ENCODE measurements around the gene ZMYND11.

DNA sequence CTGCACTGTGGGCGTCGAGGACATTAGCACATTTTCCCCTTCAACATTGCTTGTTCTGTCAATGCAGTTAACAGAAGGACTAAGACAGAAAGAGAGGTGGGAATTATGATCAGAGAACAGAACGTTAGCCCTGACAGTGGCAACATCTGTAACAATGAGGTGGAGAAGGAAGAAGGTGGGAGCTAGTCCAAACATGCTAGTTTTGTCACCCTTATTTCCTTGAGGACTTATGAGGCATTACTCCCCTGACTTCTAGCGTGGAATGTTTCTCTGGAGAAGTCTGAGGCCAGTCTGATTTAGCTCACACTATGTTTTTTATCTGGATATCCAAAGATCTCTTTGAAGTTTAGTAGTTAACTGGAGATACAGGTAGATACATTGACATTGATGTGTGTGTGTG is 73.4 kb downstream of the ZMYND11 start:
- TF ChIP-seq, protein P1, sequence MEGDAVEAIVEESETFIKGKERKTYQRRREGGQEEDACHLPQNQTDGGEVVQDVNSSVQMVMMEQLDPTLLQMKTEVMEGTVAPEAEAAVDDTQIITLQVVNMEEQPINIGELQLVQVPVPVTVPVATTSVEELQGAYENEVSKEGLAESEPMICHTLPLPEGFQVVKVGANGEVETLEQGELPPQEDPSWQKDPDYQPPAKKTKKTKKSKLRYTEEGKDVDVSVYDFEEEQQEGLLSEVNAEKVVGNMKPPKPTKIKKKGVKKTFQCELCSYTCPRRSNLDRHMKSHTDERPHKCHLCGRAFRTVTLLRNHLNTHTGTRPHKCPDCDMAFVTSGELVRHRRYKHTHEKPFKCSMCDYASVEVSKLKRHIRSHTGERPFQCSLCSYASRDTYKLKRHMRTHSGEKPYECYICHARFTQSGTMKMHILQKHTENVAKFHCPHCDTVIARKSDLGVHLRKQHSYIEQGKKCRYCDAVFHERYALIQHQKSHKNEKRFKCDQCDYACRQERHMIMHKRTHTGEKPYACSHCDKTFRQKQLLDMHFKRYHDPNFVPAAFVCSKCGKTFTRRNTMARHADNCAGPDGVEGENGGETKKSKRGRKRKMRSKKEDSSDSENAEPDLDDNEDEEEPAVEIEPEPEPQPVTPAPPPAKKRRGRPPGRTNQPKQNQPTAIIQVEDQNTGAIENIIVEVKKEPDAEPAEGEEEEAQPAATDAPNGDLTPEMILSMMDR (IDR thresholded peaks at IDR 0.05) = no peak
- TF ChIP-seq POLR2AphosphoS5 (IDR thresholded peaks at IDR 0.05; ENCODE audit: low read depth, low read length) = no peak
- TF ChIP-seq TCF7L2 (IDR thresholded peaks at IDR 0.05; ENCODE audit: low read depth, low read length) = no peak
- TF ChIP-seq, protein P2, sequence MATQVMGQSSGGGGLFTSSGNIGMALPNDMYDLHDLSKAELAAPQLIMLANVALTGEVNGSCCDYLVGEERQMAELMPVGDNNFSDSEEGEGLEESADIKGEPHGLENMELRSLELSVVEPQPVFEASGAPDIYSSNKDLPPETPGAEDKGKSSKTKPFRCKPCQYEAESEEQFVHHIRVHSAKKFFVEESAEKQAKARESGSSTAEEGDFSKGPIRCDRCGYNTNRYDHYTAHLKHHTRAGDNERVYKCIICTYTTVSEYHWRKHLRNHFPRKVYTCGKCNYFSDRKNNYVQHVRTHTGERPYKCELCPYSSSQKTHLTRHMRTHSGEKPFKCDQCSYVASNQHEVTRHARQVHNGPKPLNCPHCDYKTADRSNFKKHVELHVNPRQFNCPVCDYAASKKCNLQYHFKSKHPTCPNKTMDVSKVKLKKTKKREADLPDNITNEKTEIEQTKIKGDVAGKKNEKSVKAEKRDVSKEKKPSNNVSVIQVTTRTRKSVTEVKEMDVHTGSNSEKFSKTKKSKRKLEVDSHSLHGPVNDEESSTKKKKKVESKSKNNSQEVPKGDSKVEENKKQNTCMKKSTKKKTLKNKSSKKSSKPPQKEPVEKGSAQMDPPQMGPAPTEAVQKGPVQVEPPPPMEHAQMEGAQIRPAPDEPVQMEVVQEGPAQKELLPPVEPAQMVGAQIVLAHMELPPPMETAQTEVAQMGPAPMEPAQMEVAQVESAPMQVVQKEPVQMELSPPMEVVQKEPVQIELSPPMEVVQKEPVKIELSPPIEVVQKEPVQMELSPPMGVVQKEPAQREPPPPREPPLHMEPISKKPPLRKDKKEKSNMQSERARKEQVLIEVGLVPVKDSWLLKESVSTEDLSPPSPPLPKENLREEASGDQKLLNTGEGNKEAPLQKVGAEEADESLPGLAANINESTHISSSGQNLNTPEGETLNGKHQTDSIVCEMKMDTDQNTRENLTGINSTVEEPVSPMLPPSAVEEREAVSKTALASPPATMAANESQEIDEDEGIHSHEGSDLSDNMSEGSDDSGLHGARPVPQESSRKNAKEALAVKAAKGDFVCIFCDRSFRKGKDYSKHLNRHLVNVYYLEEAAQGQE (IDR thresholded peaks at IDR 0.05; ENCODE audit: insufficient read depth in 1 of 2, low read depth in 2 of 2, low read length in 1 of 2) = no peak
- TF ChIP-seq SIN3A (IDR thresholded peaks at IDR 0.05; ENCODE audit: borderline replicate concordance, insufficient read depth, low read depth, low read length) = no peak

Data from Panc1 (cell line).